ENCODE measurements around the gene OTOG.

Gene OTOG

GRCh38 chr11:17642370-17642769 is 95.3 kb downstream of the OTOG start:
- Histone ChIP-seq H4K20me1 (ENCODE audit: insufficient read depth, low read length) (no peaks in the 10 kb centered on the region; the same call in 1 of the 2 replicates), H3K27me3 (ENCODE audit: insufficient read depth, low read length, poor library complexity) (peaks cover 9% of the 10 kb centered on the region), H3K9me3 (ENCODE audit: insufficient read depth, low read length, severe bottlenecking) (no peaks in the 10 kb centered on the region), H3K4me2 (ENCODE audit: insufficient read depth, low read length) (no peak overlapping the region), H3K79me2 (ENCODE audit: insufficient read depth, low read length) (no peaks in the 10 kb centered on the region), H3K27ac (ENCODE audit: low read length) (no peak overlapping the region), H3K36me3 (ENCODE audit: insufficient read depth, low read length) (no peaks in the 10 kb centered on the region), H2AFZ (ENCODE audit: low read depth, low read length) (no peak overlapping the region), H3K4me3 (ENCODE audit: low read depth in 1 of 2, low read length in 2 of 2) (no peak overlapping the region), H3K9ac (ENCODE audit: low read depth, low read length) (no peak overlapping the region), H3K4me1 (ENCODE audit: insufficient read depth, low read length) (no peaks in the 10 kb centered on the region)
- ATAC-seq (ENCODE audit: insufficient read depth, low read depth) = no peak
- no peak for DNase-seq
- TF ChIP-seq CTCF (IDR thresholded peaks at IDR 0.05; ENCODE audit: borderline replicate concordance, extremely low read depth, low read length, poor library complexity, severe bottlenecking) (no peak), EZH2 (IDR thresholded peaks at IDR 0.05; ENCODE audit: borderline replicate concordance, low read depth, low read length, severe bottlenecking) (no peak)

- no peak overlapping the region for H3K4me3 ChIP-seq (ENCODE audit: low read depth in 1 of 2, low read length in 2 of 2)
- H3K4me1 ChIP-seq (ENCODE audit: insufficient read depth, low read length) = no peaks in the 10 kb centered on the region
- TF ChIP-seq EZH2 (IDR thresholded peaks at IDR 0.05; ENCODE audit: borderline replicate concordance, low read depth, low read length, severe bottlenecking) = no peak
- TF ChIP-seq CTCF (IDR thresholded peaks at IDR 0.05; ENCODE audit: borderline replicate concordance, extremely low read depth, low read length, poor library complexity, severe bottlenecking) = no peak
- no peak overlapping the region for H2AFZ ChIP-seq (ENCODE audit: low read depth, low read length)
- peaks cover 12% of the 10 kb centered on the region for H3K27me3 ChIP-seq (ENCODE audit: insufficient read depth, low read length, poor library complexity)
- H3K4me2 ChIP-seq (ENCODE audit: insufficient read depth, low read length) = no peak overlapping the region
- no peak overlapping the region for H3K27ac ChIP-seq (ENCODE audit: low read length)
- DNase-seq = no peak
- no peaks in the 10 kb centered on the region for H3K9me3 ChIP-seq (ENCODE audit: insufficient read depth, low read length, severe bottlenecking)
- no peaks in the 10 kb centered on the region for H3K36me3 ChIP-seq (ENCODE audit: insufficient read depth, low read length)
- no peak for ATAC-seq (ENCODE audit: insufficient read depth, low read depth)
- H3K9ac ChIP-seq (ENCODE audit: low read depth, low read length) = no peak overlapping the region
- H3K79me2 ChIP-seq (ENCODE audit: insufficient read depth, low read length) = no peaks in the 10 kb centered on the region
- H4K20me1 ChIP-seq (ENCODE audit: insufficient read depth, low read length) = no peaks in the 10 kb centered on the region; the same call in 1 of the 2 replicates
Measured at GRCh38 chr11:17642980-17643379, 95.9 kb downstream of the OTOG start.

GRCh38 chr11:17643506-17644405 is 96.7 kb downstream of the OTOG start:
- Histone ChIP-seq H3K4me2 (ENCODE audit: insufficient read depth, low read length) (no peak overlapping the region), H3K27ac (ENCODE audit: low read length) (no peak overlapping the region), H3K36me3 (ENCODE audit: insufficient read depth, low read length) (no peaks in the 10 kb centered on the region), H3K9ac (ENCODE audit: low read depth, low read length) (no peak overlapping the region), H3K9me3 (ENCODE audit: insufficient read depth, low read length, severe bottlenecking) (no peaks in the 10 kb centered on the region), H3K27me3 (ENCODE audit: insufficient read depth, low read length, poor library complexity) (peaks cover 14% of the 10 kb centered on the region), H3K4me1 (ENCODE audit: insufficient read depth, low read length) (no peaks in the 10 kb centered on the region), H3K4me3 (ENCODE audit: low read depth in 1 of 2, low read length in 2 of 2) (no peak overlapping the region), H4K20me1 (ENCODE audit: insufficient read depth, low read length) (no peaks in the 10 kb centered on the region; the same call in 1 of the 2 replicates), H2AFZ (ENCODE audit: low read depth, low read length) (no peak overlapping the region), H3K79me2 (ENCODE audit: insufficient read depth, low read length) (no peaks in the 10 kb centered on the region)
- TF ChIP-seq EZH2 (IDR thresholded peaks at IDR 0.05; ENCODE audit: borderline replicate concordance, low read depth, low read length, severe bottlenecking) (no peak), CTCF (IDR thresholded peaks at IDR 0.05; ENCODE audit: borderline replicate concordance, extremely low read depth, low read length, poor library complexity, severe bottlenecking) (no peak)
- no peak for ATAC-seq (ENCODE audit: insufficient read depth, low read depth)
- DNase-seq = no peak
